ENCODE measurements around the gene YJU2. TPM values are rescaled to one million over a fixed set of nuclear protein-coding genes. Genes with fewer than 3 reads are reported as not detected.

The YJU2 gene
- polyA plus RNA-seq, 1 donor from 2014 or later, result 32.6 TPM

- H3K9ac ChIP-seq (ENCODE audit: low read length), result no peak overlapping the region
- H3K4me2 ChIP-seq (ENCODE audit: low read length), result no peak overlapping the region
- no peaks in the 10 kb centered on the region for H3K9me2 ChIP-seq (ENCODE audit: insufficient read depth, low read length)
- H3K27ac ChIP-seq (ENCODE audit: low read length), result no peak overlapping the region
- no peaks in the 10 kb centered on the region for H4K20me1 ChIP-seq (ENCODE audit: insufficient read depth)
- H3K4me3 ChIP-seq (ENCODE audit: low read length), result no peak overlapping the region
- no peak for TF ChIP-seq REST (IDR thresholded peaks at IDR 0.05; ENCODE audit: borderline replicate concordance)
- no peak for TF ChIP-seq EP300 (conservative IDR thresholded peaks at IDR 0.05; ENCODE audit: poor library complexity, severe bottlenecking)
- TF ChIP-seq, protein P1, sequence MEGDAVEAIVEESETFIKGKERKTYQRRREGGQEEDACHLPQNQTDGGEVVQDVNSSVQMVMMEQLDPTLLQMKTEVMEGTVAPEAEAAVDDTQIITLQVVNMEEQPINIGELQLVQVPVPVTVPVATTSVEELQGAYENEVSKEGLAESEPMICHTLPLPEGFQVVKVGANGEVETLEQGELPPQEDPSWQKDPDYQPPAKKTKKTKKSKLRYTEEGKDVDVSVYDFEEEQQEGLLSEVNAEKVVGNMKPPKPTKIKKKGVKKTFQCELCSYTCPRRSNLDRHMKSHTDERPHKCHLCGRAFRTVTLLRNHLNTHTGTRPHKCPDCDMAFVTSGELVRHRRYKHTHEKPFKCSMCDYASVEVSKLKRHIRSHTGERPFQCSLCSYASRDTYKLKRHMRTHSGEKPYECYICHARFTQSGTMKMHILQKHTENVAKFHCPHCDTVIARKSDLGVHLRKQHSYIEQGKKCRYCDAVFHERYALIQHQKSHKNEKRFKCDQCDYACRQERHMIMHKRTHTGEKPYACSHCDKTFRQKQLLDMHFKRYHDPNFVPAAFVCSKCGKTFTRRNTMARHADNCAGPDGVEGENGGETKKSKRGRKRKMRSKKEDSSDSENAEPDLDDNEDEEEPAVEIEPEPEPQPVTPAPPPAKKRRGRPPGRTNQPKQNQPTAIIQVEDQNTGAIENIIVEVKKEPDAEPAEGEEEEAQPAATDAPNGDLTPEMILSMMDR (IDR thresholded peaks at IDR 0.05; ENCODE audit: poor library complexity, severe bottlenecking), result no peak
- TF ChIP-seq RAD21 (conservative IDR thresholded peaks at IDR 0.05), result no peak
- no peak for TF ChIP-seq EZH2 (IDR thresholded peaks at IDR 0.05; ENCODE audit: borderline replicate concordance, insufficient read depth, low read length, poor library complexity, severe bottlenecking)
- TF ChIP-seq TAF1 (IDR thresholded peaks at IDR 0.05; ENCODE audit: low read depth), result no peak
- no peak for TF ChIP-seq SMC3 (conservative IDR thresholded peaks at IDR 0.05; ENCODE audit: poor library complexity)
- TF ChIP-seq POLR2AphosphoS5 (IDR thresholded peaks at IDR 0.05), result no peak
- no peak for TF ChIP-seq MXI1 (conservative IDR thresholded peaks at IDR 0.05; ENCODE audit: poor library complexity, severe bottlenecking)
- no peaks in the 10 kb centered on the region for H3K9me3 ChIP-seq (ENCODE audit: low read length)
- no peak overlapping the region for H2AFZ ChIP-seq (ENCODE audit: low read depth, low read length)
- H3K79me2 ChIP-seq (replicated peaks; ENCODE audit: insufficient read depth, low read length), result no peaks in the 10 kb centered on the region
- no peaks in the 10 kb centered on the region for H3F3A ChIP-seq (ENCODE audit: insufficient read depth, low read length, poor library complexity, severe bottlenecking)
- H3K36me3 ChIP-seq (ENCODE audit: insufficient read depth, low read length), result peaks cover 10% of the 10 kb centered on the region
- H3K27me3 ChIP-seq (ENCODE audit: insufficient read depth, low read depth, low read length), result no peaks in the 10 kb centered on the region
These were observed 70.1 kb downstream of the YJU2 start for GRCh38 chr19:4316956-4317355.

- H4K20me1 ChIP-seq (ENCODE audit: insufficient read depth), result no peaks in the 10 kb centered on the region
- H3K36me3 ChIP-seq (ENCODE audit: insufficient read depth, low read length), result peaks cover 10% of the 10 kb centered on the region
- no peak overlapping the region for H3K9ac ChIP-seq (ENCODE audit: low read length)
- no peaks in the 10 kb centered on the region for H3F3A ChIP-seq (ENCODE audit: insufficient read depth, low read length, poor library complexity, severe bottlenecking)
- no peaks in the 10 kb centered on the region for H3K9me3 ChIP-seq (ENCODE audit: low read length)
- H2AFZ ChIP-seq (ENCODE audit: low read depth, low read length), result no peak overlapping the region
- H3K9me2 ChIP-seq (ENCODE audit: insufficient read depth, low read length), result no peaks in the 10 kb centered on the region
- TF ChIP-seq RAD21 (conservative IDR thresholded peaks at IDR 0.05) (no peak), TAF1 (IDR thresholded peaks at IDR 0.05; ENCODE audit: low read depth) (no peak), REST (IDR thresholded peaks at IDR 0.05; ENCODE audit: borderline replicate concordance) (no peak), EZH2 (IDR thresholded peaks at IDR 0.05; ENCODE audit: borderline replicate concordance, insufficient read depth, low read length, poor library complexity, severe bottlenecking) (no peak), MXI1 (conservative IDR thresholded peaks at IDR 0.05; ENCODE audit: poor library complexity, severe bottlenecking) (no peak), POLR2AphosphoS5 (IDR thresholded peaks at IDR 0.05) (no peak), SMC3 (conservative IDR thresholded peaks at IDR 0.05; ENCODE audit: poor library complexity) (no peak), EP300 (conservative IDR thresholded peaks at IDR 0.05; ENCODE audit: poor library complexity, severe bottlenecking) (no peak)
- TF ChIP-seq, protein P1 (IDR thresholded peaks at IDR 0.05; ENCODE audit: poor library complexity, severe bottlenecking), result no peak
- no peaks in the 10 kb centered on the region for H3K27me3 ChIP-seq (ENCODE audit: insufficient read depth, low read depth, low read length)
- no peaks in the 10 kb centered on the region for H3K79me2 ChIP-seq (replicated peaks; ENCODE audit: insufficient read depth, low read length)
- H3K4me2 ChIP-seq (ENCODE audit: low read length), result no peak overlapping the region
- no peak overlapping the region for H3K27ac ChIP-seq (ENCODE audit: low read length)
- H3K4me3 ChIP-seq (ENCODE audit: low read length), result no peak overlapping the region
These were observed 71.6 kb downstream of the YJU2 start for GRCh38 chr19:4318460-4318859.
